ENCODE data around the gene NEDD4. TPM values are rescaled to one million over a fixed set of nuclear protein-coding genes. Genes with fewer than 3 reads are reported as not detected.

The NEDD4 gene
- polyA plus RNA-seq, 3 donors, result 1.2 to 3.8 (median 1.3) TPM

GRCh38 chr15:55968923-55969322 lies 24.5 kb downstream of the NEDD4 start:
- H3K27ac Mint-ChIP-seq, result peak overlapping the region in 1 of 7 donors; percentile 16
- no peaks in the 10 kb centered on the region for H4K20me1 ChIP-seq (ENCODE audit: insufficient read depth, low read length)
- no peak overlapping the region for H3K9ac ChIP-seq (ENCODE audit: insufficient read depth, low read length, poor library complexity, severe bottlenecking)
- H3K79me2 ChIP-seq (ENCODE audit: insufficient read depth, low read length), result no peaks in the 10 kb centered on the region
- no peak overlapping the region for H3K4me3 ChIP-seq (replicated peaks in 1 of 3; ENCODE audit: low read depth in 2 of 3, low read length in 3 of 3)
- no peak overlapping the region for H3K4me2 ChIP-seq (replicated peaks; ENCODE audit: extremely low read depth, low read length, poor library complexity, severe bottlenecking)
- H3K36me3 ChIP-seq (replicated peaks in 1 of 2; ENCODE audit: control insufficient read depth in 1 of 2, insufficient read depth in 2 of 2, low read length in 2 of 2), result no peaks in the 10 kb centered on the region
- H3K36me3 Mint-ChIP-seq, result peaks cover 11 to 15% of the 10 kb centered on the region in 2 donors
- intact Hi-C loops (cut with micrococcal nuclease), result no loop called here
- H3K4me3 Mint-ChIP-seq, result no peak overlapping the region
- H3K27ac ChIP-seq (ENCODE audit: low read depth in 1 of 2, low read length in 2 of 2), result no peak overlapping the region
- no peaks in the 10 kb centered on the region for H3K4me1 Mint-ChIP-seq
- no peak overlapping the region for H2AFZ ChIP-seq (ENCODE audit: insufficient read depth, low read depth, low read length, poor library complexity, severe bottlenecking)
- peaks cover 0 to 4% of the 10 kb centered on the region in 2 donors for H3K9me3 ChIP-seq (replicated peaks in 1 of 2; ENCODE audit: control insufficient read depth in 1 of 2, insufficient read depth in 1 of 2, low read length in 2 of 2)
- 100% methylated on average over 3 of the region's 4 CpGs for WGBS (ENCODE audit: insufficient coverage)
- peaks cover 0 to 1% (median 0%) of the 10 kb centered on the region in 3 donors for H3K27me3 Mint-ChIP-seq (ENCODE audit: low read depth in 3 of 3)
- H3K9me3 Mint-ChIP-seq, result peaks cover 1 to 12% (median 6%) of the 10 kb centered on the region in 7 donors
- no peak for DNase-seq
- H3K4me1 ChIP-seq (ENCODE audit: control insufficient read depth in 1 of 2, insufficient read depth in 2 of 2, low read length in 2 of 2), result no peaks in the 10 kb centered on the region
- TF ChIP-seq, protein P1, sequence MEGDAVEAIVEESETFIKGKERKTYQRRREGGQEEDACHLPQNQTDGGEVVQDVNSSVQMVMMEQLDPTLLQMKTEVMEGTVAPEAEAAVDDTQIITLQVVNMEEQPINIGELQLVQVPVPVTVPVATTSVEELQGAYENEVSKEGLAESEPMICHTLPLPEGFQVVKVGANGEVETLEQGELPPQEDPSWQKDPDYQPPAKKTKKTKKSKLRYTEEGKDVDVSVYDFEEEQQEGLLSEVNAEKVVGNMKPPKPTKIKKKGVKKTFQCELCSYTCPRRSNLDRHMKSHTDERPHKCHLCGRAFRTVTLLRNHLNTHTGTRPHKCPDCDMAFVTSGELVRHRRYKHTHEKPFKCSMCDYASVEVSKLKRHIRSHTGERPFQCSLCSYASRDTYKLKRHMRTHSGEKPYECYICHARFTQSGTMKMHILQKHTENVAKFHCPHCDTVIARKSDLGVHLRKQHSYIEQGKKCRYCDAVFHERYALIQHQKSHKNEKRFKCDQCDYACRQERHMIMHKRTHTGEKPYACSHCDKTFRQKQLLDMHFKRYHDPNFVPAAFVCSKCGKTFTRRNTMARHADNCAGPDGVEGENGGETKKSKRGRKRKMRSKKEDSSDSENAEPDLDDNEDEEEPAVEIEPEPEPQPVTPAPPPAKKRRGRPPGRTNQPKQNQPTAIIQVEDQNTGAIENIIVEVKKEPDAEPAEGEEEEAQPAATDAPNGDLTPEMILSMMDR (IDR thresholded peaks at IDR 0.05), result no peak
- H3K27me3 ChIP-seq (ENCODE audit: control insufficient read depth in 2 of 2, insufficient read depth in 2 of 2, low read length in 2 of 2), result no peaks in the 10 kb centered on the region

- Mint-ChIP-seq H3K27me3 (ENCODE audit: low read depth in 3 of 3) (no peaks in the 10 kb centered on the region), H3K27ac (no peak overlapping the region), H3K4me1 (no peaks in the 10 kb centered on the region), H3K9me3 (peaks cover 0 to 2% (median 0%) of the 10 kb centered on the region in 7 donors), H3K4me3 (no peak overlapping the region), H3K36me3 (peaks cover 10 to 20% of the 10 kb centered on the region in 2 donors)
- intact Hi-C loops (cut with micrococcal nuclease), result no loop called here
- no peaks in the 10 kb centered on the region for H4K20me1 ChIP-seq (ENCODE audit: insufficient read depth, low read length)
- no peaks in the 10 kb centered on the region for H3K9me3 ChIP-seq (replicated peaks in 1 of 2; ENCODE audit: control insufficient read depth in 1 of 2, insufficient read depth in 1 of 2, low read length in 2 of 2)
- H3K36me3 ChIP-seq (replicated peaks in 1 of 2; ENCODE audit: control insufficient read depth in 1 of 2, insufficient read depth in 2 of 2, low read length in 2 of 2), result no peaks in the 10 kb centered on the region
- 90% methylated on average over 2 of the region's 3 CpGs for WGBS (ENCODE audit: insufficient coverage)
- H2AFZ ChIP-seq (ENCODE audit: insufficient read depth, low read depth, low read length, poor library complexity, severe bottlenecking), result no peak overlapping the region
- no peak for DNase-seq
- no peaks in the 10 kb centered on the region for H3K79me2 ChIP-seq (ENCODE audit: insufficient read depth, low read length)
- H3K4me2 ChIP-seq (replicated peaks; ENCODE audit: extremely low read depth, low read length, poor library complexity, severe bottlenecking), result no peak overlapping the region
- TF ChIP-seq, protein P1 (IDR thresholded peaks at IDR 0.05), result no peak
- H3K4me1 ChIP-seq (ENCODE audit: control insufficient read depth in 1 of 2, insufficient read depth in 2 of 2, low read length in 2 of 2), result no peaks in the 10 kb centered on the region
- no peak overlapping the region for H3K4me3 ChIP-seq (replicated peaks in 1 of 3; ENCODE audit: low read depth in 2 of 3, low read length in 3 of 3)
- H3K27me3 ChIP-seq (ENCODE audit: control insufficient read depth in 2 of 2, insufficient read depth in 2 of 2, low read length in 2 of 2), result no peaks in the 10 kb centered on the region
- H3K27ac ChIP-seq (ENCODE audit: low read depth in 1 of 2, low read length in 2 of 2), result no peak overlapping the region
- no peak overlapping the region for H3K9ac ChIP-seq (ENCODE audit: insufficient read depth, low read length, poor library complexity, severe bottlenecking)
Measured at GRCh38 chr15:55965091-55965490, 28.3 kb downstream of the NEDD4 start.
